Mucosa of stomach (tissue), 1 donor: ENCODE measurements around the gene SH3PXD2A.

Source experiments
- H3K27me3 ChIP-seq: one replicate; pipeline ENCODE4 v1.7.0; 2013; ENCODE audit warnings: mild to moderate bottlenecking, low read length; ENCODE audit not compliant: control insufficient read depth, insufficient read depth
- H3K36me3 ChIP-seq: one replicate; pipeline ENCODE4 v1.7.0; 2013; ENCODE audit warnings: low read length; ENCODE audit not compliant: control insufficient read depth, insufficient read depth
- H3K4me1 ChIP-seq: one replicate; pipeline ENCODE4 v1.7.0; 2013; ENCODE audit warnings: mild to moderate bottlenecking, low read length; ENCODE audit not compliant: control insufficient read depth, insufficient read depth
- H3K4me3 ChIP-seq: one replicate; pipeline ENCODE4 v1.7.0; 2013; ENCODE audit warnings: low read length
- H3K9ac ChIP-seq: one replicate; pipeline ENCODE4 v1.7.0; 2013; ENCODE audit warnings: mild to moderate bottlenecking, low read length, moderate library complexity
- H3K9me3 ChIP-seq: one replicate; pipeline ENCODE4 v1.7.0; 2013; ENCODE audit warnings: mild to moderate bottlenecking, low read length, moderate library complexity; ENCODE audit not compliant: control insufficient read depth
- donor health status: Pancreatic carcinoma.

Gene SH3PXD2A

GRCh38 chr10:103659674-103660363, 195.6 kb downstream of the SH3PXD2A start:
- Histone ChIP-seq H3K36me3 (no peaks in the 10 kb centered on the region), H3K4me3 (peak overlapping the region; percentile 11), H3K27me3 (no peaks in the 10 kb centered on the region), H3K4me1 (peaks cover 25% of the 10 kb centered on the region), H3K9me3 (no peaks in the 10 kb centered on the region), H3K9ac (peak overlapping the region; percentile 70)

DNA sequence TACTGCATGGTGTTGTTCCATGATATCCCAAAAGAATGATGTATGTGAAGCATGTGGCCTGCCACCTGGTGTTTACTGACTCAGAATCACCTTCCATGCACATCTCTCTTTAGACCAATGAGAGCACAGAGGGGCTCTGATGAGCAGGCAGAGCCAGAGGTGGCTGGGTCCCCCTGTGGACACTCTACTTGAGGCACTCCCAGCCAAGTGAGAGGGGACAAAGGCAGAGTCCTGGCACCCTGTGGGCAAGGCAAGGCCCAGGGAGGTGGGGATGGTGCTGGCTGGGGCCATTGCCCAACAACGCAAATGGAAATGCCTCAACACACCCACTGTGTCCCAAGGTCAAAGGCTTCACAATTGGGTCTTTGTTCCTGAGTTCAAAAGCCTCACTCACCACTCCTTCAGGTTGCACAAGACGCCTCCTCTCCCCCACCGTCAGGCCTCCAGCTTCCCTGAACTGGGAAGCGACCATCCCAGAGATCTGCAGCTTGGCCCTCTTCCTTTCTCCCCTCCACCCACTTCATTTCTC, 197.3 kb downstream of the SH3PXD2A start:
- Histone ChIP-seq H3K36me3 (no peaks in the 10 kb centered on the region), H3K4me3 (no peak overlapping the region), H3K9ac (no peak overlapping the region), H3K27me3 (no peaks in the 10 kb centered on the region), H3K9me3 (no peaks in the 10 kb centered on the region), H3K4me1 (peaks cover 38% of the 10 kb centered on the region)

- Histone ChIP-seq H3K36me3 (no peaks in the 10 kb centered on the region), H3K4me3 (no peak overlapping the region), H3K4me1 (peaks cover 47% of the 10 kb centered on the region), H3K27me3 (no peaks in the 10 kb centered on the region), H3K9me3 (no peaks in the 10 kb centered on the region), H3K9ac (no peak overlapping the region)
Observed at GRCh38 chr10:103657061-103657591, 198.2 kb downstream of the SH3PXD2A start.

DNA sequence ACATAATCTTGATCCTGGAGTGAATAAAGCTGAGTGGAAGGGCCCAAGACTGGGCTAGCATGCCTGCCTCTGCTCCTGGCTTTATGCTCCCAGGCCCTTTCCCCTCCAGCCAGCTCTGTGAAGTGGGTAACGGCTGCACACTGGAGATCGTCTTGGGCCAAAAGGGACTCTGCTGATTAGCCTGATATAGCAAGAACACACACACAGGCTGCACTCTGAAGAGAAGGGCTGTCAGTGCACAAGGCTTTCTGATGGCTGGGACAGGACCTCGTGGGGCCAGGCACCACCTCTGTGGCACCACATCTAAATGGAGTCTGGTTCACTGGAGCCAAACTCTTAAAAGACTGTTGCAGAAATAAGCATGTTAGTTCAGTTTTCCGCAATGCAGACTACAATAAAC, 200.5 kb downstream of the SH3PXD2A start:
- peaks cover 36% of the 10 kb centered on the region for H3K4me1 ChIP-seq
- no peaks in the 10 kb centered on the region for H3K36me3 ChIP-seq
- no peak overlapping the region for H3K4me3 ChIP-seq

DNA sequence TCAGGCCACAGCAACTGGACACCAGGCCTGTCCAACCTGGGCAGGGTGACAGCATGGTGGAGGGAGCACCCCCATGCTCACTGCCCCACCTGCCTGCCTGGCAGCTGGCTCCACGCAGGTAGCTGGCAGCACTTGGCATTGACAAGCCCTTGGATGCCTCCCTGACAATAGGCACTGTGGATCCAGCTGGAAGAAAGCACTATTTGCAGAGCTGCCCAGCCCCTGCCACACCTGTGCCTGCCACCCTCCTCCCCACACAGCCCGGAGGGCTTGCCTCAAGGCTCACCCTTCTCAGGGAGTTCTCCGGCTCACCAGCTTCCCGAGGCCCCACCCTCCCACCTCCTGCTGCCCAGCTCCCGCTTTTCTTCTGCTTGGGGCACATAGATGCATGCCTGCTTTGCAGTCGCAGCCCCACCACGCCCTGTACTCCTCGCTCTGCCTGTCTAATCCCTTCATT, 201.8 kb downstream of the SH3PXD2A start:
- peaks cover 32% of the 10 kb centered on the region for H3K4me1 ChIP-seq
- H3K36me3 ChIP-seq = no peaks in the 10 kb centered on the region

More for the DNA sequence above, 200.5 kb downstream of the SH3PXD2A start:
- Histone ChIP-seq H3K9ac (no peak overlapping the region), H3K9me3 (no peaks in the 10 kb centered on the region), H3K27me3 (no peaks in the 10 kb centered on the region)

GRCh38 chr10:103652599-103653281, 202.6 kb downstream of the SH3PXD2A start:
- Histone ChIP-seq H3K9ac (no peak overlapping the region), H3K4me3 (no peak overlapping the region), H3K9me3 (no peaks in the 10 kb centered on the region), H3K36me3 (no peaks in the 10 kb centered on the region), H3K4me1 (peaks cover 26% of the 10 kb centered on the region), H3K27me3 (no peaks in the 10 kb centered on the region)

More for the DNA sequence above, 201.8 kb downstream of the SH3PXD2A start:
- H3K9me3 ChIP-seq = no peaks in the 10 kb centered on the region
- H3K27me3 ChIP-seq = no peaks in the 10 kb centered on the region
- H3K9ac ChIP-seq = no peak overlapping the region
- no peak overlapping the region for H3K4me3 ChIP-seq

DNA sequence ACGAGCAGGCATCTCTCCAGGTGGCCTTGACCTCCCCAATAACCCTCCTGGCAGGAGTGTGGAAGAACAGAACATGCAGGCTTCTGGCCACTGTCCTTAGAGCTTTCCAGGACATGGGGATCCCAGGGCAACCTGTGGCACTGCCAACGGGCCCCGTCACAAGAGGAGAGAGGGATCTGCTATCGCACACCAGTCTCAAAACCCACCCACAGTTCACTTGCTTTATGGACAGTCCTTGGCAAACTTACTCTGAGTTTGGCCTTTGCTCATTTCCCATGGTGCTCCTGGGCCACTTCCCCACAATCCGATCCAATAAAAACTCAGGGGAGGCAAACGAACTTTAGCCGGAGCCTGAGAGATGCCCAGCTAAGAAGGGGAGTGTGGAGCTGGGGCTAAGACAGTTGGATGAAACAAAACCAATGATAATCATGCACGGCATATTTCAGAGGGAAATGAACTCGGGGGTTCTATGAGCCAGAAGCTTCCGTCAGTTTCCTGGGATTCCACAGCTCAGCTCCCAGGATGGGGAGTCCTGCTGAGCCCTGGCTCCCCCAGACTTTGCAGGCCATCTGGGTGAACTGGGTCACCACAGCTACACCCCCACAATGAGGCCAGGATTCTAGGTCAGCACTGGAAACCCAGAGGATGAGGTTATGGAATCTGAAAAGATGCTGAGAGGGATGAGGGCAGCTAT, 203.4 kb downstream of the SH3PXD2A start:
- Histone ChIP-seq H3K9me3 (no peaks in the 10 kb centered on the region), H3K36me3 (no peaks in the 10 kb centered on the region), H3K9ac (no peak overlapping the region), H3K4me1 (peaks cover 26% of the 10 kb centered on the region), H3K4me3 (no peak overlapping the region), H3K27me3 (no peaks in the 10 kb centered on the region)

GRCh38 chr10:103651333-103651732, 204.0 kb downstream of the SH3PXD2A start:
- Histone ChIP-seq H3K4me3 (no peak overlapping the region), H3K36me3 (peaks cover 5% of the 10 kb centered on the region), H3K4me1 (peaks cover 26% of the 10 kb centered on the region), H3K9ac (no peak overlapping the region), H3K9me3 (no peaks in the 10 kb centered on the region), H3K27me3 (no peaks in the 10 kb centered on the region)

DNA sequence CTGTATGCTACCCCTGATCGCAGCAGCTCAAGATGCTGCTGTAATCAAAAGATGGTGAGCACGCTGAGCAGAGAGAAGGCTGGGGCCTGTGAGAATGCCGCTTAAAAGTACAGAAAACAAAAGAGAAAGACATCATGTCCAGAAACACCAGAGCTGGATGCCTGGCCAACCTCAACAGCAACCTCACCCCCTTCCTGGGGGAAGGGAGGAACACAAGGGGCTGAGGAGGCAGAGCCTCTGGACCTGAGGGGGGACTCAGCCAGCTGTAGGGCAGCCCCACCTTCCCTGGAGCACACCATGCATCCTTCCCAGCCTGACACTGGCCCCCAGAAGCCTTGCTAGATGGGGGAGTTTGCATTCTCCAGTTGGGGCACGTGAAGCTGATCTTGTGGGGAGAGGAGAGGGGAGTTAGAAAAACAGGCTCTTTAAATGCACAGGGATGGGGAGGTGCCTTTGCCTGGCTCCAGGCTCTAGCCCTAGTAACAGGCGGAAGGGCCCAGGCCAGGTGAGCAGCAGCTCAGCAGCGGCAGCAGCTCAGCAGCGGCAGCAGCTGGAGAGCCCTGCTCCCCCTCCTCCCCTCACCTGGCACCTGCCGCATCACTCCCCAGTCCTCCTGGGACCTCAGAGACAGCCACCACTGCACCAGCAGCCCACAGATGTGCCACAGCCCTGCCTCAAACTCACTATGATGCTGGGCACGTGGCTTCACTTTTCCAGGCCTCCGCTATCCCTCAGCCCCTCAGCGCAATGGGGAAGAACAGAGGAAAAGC, 205.5 kb downstream of the SH3PXD2A start:
- peaks cover 30% of the 10 kb centered on the region for H3K4me1 ChIP-seq
- no peak overlapping the region for H3K9ac ChIP-seq
- H3K36me3 ChIP-seq = peaks cover 5% of the 10 kb centered on the region
- H3K4me3 ChIP-seq = no peak overlapping the region
- no peaks in the 10 kb centered on the region for H3K27me3 ChIP-seq
- no peaks in the 10 kb centered on the region for H3K9me3 ChIP-seq

GRCh38 chr10:103648636-103649532, 206.5 kb downstream of the SH3PXD2A start:
- H3K9me3 ChIP-seq = no peaks in the 10 kb centered on the region
- no peak overlapping the region for H3K4me3 ChIP-seq
- H3K4me1 ChIP-seq = peaks cover 25% of the 10 kb centered on the region
- H3K36me3 ChIP-seq = peaks cover 5% of the 10 kb centered on the region
- H3K9ac ChIP-seq = no peak overlapping the region
- no peaks in the 10 kb centered on the region for H3K27me3 ChIP-seq
